ENCODE measurements around the gene IGF2R. TPM values are rescaled to one million over a fixed set of nuclear protein-coding genes. Genes with fewer than 3 reads are reported as not detected.

The IGF2R gene
- total RNA-seq, 2 experiments from 2014 or later = 19.3 to 37.6 TPM

DNA sequence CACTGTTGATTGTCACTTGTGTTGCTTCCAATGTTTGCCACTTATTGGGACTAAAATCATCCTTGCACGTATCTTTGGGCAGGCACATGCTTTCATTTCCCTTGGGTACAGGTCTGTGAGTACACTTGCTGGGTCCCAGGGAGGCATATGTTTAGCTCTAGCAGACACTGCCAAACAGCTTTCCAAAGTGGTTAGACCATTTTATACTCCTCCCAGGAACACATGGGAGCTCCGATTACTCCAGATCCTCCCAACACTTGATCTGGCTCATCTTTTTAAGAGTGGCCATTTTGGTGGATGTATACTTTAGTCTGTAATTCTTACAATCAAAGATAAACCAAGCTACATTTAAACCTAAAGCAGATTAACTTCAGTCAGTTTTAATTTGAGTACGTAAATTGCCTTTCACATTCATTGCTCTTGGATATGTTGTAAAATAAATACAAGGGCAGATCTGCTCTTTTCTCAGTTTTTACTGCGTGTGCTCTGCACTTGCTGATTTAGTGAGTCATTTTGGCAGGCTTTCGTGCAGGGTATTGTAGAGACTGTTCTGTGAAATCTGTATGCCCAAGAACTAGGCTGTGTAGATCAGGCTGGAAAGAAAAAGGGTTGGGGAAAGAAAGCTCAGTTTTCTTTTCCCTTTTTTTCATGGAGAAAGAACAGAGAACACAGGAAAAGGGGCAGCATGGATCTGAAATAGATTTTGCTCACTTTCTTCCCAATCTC, 172.3 kb downstream of the IGF2R start:
- BruUV-seq (replicated peaks) = no TSS peak
- intact Hi-C loops (cut with micrococcal nuclease; ENCODE audit: unreplicated experiment) = no loop called here
- no peak for DNase-seq (ENCODE audit: low spot score)

DNA sequence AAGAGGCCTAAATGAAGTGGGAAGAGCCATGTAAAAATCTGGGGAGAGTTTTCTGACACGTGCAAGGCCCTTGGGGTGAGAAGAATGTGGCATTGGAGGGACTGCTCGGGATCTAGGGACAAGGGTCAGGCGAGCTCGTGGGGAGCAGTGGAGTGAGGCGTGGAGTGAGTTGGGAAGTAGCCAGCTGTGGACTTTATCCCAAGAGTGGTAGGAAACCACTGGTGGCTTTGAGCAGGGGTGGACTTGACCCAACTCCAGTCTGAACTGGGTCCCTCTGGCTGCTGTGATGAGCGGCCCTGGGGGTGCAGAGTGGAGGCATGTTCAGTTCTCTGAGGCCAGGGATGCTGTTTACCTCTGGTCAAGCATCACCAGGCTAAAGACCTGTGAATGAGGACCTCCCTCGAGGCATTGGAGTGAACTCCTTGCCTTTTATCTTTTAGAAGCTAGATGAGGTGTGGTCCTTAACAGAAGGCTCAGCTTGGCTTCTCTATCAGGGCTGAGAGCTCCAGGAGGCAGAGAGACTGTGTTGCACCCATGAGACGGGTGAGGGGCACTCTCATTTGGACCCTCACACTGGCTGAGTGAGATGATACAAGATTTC, 173.3 kb downstream of the IGF2R start:
- Histone ChIP-seq H3K36me3 (ENCODE audit: insufficient read depth, low read length) (no peaks in the 10 kb centered on the region), H3K9me3 (ENCODE audit: low read length) (no peaks in the 10 kb centered on the region), H3K4me3 (ENCODE audit: low read depth, low read length, poor library complexity, severe bottlenecking) (no peak overlapping the region), H3K4me1 (ENCODE audit: insufficient read depth, low read length, poor library complexity, severe bottlenecking) (no peaks in the 10 kb centered on the region), H3K9me2 (ENCODE audit: insufficient read depth, low read length) (no peaks in the 10 kb centered on the region), H2AFZ (ENCODE audit: low read length) (no peak overlapping the region), H3K79me2 (ENCODE audit: insufficient read depth, low read depth, low read length) (no peaks in the 10 kb centered on the region), H3K4me2 (ENCODE audit: low read length) (no peak overlapping the region), H4K20me1 (ENCODE audit: insufficient read depth, low read length) (no peaks in the 10 kb centered on the region), H3K27ac (ENCODE audit: low read depth, low read length, poor library complexity, severe bottlenecking) (no peak overlapping the region)
- intact Hi-C loops (cut with micrococcal nuclease; ENCODE audit: unreplicated experiment) = no loop called here
- POLR2A ChIA-PET = interaction anchor here (0.6 to 1.3 kb wide), 2 partner anchors 10 to 40 kb away, joined by 3 read pairs; no protein-coding TSS in a partner anchor
- DNase-seq (ENCODE audit: low spot score) = no peak
- TF ChIP-seq, protein P1, sequence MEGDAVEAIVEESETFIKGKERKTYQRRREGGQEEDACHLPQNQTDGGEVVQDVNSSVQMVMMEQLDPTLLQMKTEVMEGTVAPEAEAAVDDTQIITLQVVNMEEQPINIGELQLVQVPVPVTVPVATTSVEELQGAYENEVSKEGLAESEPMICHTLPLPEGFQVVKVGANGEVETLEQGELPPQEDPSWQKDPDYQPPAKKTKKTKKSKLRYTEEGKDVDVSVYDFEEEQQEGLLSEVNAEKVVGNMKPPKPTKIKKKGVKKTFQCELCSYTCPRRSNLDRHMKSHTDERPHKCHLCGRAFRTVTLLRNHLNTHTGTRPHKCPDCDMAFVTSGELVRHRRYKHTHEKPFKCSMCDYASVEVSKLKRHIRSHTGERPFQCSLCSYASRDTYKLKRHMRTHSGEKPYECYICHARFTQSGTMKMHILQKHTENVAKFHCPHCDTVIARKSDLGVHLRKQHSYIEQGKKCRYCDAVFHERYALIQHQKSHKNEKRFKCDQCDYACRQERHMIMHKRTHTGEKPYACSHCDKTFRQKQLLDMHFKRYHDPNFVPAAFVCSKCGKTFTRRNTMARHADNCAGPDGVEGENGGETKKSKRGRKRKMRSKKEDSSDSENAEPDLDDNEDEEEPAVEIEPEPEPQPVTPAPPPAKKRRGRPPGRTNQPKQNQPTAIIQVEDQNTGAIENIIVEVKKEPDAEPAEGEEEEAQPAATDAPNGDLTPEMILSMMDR (conservative IDR thresholded peaks at IDR 0.05; ENCODE audit: low read length) = no peak
- no peak for TF ChIP-seq EZH2phosphoT487 (IDR thresholded peaks at IDR 0.05; ENCODE audit: borderline replicate concordance, low read depth, low read length)
- CTCF ChIA-PET (ENCODE audit: unreplicated experiment) = no interaction called here
- no TSS peak for BruUV-seq (replicated peaks)

More for the DNA sequence above, 172.3 kb downstream of the IGF2R start:
- no peaks in the 10 kb centered on the region for H4K20me1 ChIP-seq (ENCODE audit: insufficient read depth, low read length)
- no peak overlapping the region for H2AFZ ChIP-seq (ENCODE audit: low read length)
- no peaks in the 10 kb centered on the region for H3K36me3 ChIP-seq (ENCODE audit: insufficient read depth, low read length)
- H3K4me2 ChIP-seq (ENCODE audit: low read length) = no peak overlapping the region
- H3K4me3 ChIP-seq (ENCODE audit: low read depth, low read length, poor library complexity, severe bottlenecking) = no peak overlapping the region
- TF ChIP-seq, protein P1 (conservative IDR thresholded peaks at IDR 0.05; ENCODE audit: low read length) = no peak
- no peak for TF ChIP-seq EZH2phosphoT487 (IDR thresholded peaks at IDR 0.05; ENCODE audit: borderline replicate concordance, low read depth, low read length)
- no peaks in the 10 kb centered on the region for H3K79me2 ChIP-seq (ENCODE audit: insufficient read depth, low read depth, low read length)
- H3K9me2 ChIP-seq (ENCODE audit: insufficient read depth, low read length) = no peaks in the 10 kb centered on the region
- no peaks in the 10 kb centered on the region for H3K4me1 ChIP-seq (ENCODE audit: insufficient read depth, low read length, poor library complexity, severe bottlenecking)
- H3K27ac ChIP-seq (ENCODE audit: low read depth, low read length, poor library complexity, severe bottlenecking) = no peak overlapping the region
- no peaks in the 10 kb centered on the region for H3K9me3 ChIP-seq (ENCODE audit: low read length)
- ChIA-PET CTCF (ENCODE audit: unreplicated experiment) (no interaction called here), POLR2A (interaction anchor here (0.6 kb wide), 1 partner anchor 12 kb away, joined by 4 read pairs; no protein-coding TSS in a partner anchor)
